Muscle of back (tissue), 11 donors: ENCODE measurements around the gene FOXN3. TPM values are rescaled to one million over a fixed set of nuclear protein-coding genes. Genes with fewer than 3 reads are reported as not detected.
A peak's percentile ranks its signal among the peaks of the same experiment; 100 is the strongest.

Experiments
- DNase-seq, 3 donors: peaks; one replicate each; pipeline versions ENCODE4 v3.0.0 to v3.0.0-alpha.2; 2013
- polyA plus RNA-seq, 10 donors: library from polyadenylated mRNA; unstranded; fragments of 120-200 nt; gene quantifications; one replicate each; pipeline ENCODE4 v1.2.1, GENCODE V29; 2013; ENCODE audit not compliant: insufficient read length in 10 of 10

The FOXN3 gene
- polyA plus RNA-seq, 10 donors = 58.4 to 84.8 (median 68.2) TPM

GRCh38 chr14:89284333-89285058, 132.5 kb downstream of the FOXN3 start:
- no peak for DNase-seq

GRCh38 chr14:89283327-89284060, 133.5 kb downstream of the FOXN3 start:
- no peak for DNase-seq

DNA sequence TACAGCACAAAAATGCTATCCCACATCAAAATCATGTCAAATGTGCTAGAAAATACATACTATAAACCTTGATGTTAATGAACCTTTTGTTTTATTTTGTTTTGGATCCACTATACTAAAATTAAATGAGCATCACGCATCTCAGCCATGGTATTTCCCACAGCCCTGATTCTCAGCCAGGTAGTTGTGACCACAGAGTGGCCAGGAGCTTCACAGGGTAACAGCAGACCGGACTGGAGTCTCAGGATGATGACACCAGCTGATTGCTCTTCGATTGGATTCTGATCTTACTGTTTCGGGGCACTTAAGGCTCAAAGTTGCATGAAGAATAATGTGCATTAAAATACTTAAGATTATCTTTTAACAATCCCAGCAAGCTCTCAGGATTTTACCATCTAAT, 134.8 kb downstream of the FOXN3 start:
- no peak for DNase-seq

- DNase-seq = no peak
Observed at GRCh38 chr14:89280600-89280999, 136.4 kb downstream of the FOXN3 start.

DNA sequence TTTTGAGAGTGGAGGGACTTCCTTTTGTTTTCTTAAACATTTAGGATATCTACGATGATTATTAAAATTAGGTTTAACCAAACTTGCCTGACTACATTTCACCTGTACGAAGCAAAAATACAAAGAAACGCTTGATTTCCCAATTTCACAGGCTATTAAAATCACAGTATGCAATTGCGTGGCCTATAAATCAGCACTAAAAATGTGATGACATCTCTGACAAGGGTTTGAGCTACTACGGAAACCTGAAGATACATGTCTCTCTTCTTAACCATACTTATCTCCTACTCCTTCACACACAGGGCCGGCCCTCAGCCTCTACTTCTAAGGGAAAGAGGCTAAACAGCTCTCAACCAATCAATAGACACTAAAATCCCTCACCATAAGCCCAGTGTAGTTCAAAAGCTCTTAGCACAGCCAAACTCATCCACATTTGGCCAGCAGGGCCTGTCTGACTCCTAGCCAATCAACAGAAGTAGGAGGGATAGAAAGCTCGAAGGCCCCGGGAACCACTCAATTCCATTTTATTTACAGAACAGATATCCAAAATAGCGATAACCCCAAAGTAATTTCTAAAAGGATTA, 137.3 kb downstream of the FOXN3 start:
- no peak for DNase-seq

GRCh38 chr14:89277203-89277602, 139.8 kb downstream of the FOXN3 start:
- DNase-seq = no peak

DNA sequence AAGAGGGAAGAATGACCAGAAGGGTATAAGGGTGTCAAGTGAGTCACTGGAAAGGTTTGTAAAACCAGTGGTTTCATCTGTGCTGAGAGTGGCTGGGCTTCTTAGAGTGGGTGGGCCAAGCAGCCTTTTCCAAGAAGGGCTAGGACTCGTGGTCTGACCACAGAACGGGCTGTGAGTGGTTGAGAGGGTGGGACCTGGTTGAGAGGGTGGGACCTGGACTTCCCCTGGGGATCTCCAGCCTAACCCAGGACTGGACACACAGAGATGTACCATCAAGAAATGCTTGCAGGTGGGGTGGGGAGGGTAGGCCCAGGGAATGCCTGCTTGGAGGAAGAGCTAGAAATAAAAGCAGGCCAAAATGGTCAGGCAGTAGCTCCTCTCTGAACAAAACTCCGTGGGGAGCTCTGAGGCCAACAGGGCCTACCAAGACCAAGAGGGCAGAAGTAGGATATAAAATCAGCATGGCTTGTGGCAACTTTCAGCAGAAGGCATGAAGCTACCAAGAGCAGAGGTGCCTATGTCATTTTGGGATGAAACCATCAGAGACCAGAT, 140.5 kb downstream of the FOXN3 start:
- DNase-seq = no peak

- no peak for DNase-seq
Observed at GRCh38 chr14:89270439-89271227, 146.4 kb downstream of the FOXN3 start.

DNA sequence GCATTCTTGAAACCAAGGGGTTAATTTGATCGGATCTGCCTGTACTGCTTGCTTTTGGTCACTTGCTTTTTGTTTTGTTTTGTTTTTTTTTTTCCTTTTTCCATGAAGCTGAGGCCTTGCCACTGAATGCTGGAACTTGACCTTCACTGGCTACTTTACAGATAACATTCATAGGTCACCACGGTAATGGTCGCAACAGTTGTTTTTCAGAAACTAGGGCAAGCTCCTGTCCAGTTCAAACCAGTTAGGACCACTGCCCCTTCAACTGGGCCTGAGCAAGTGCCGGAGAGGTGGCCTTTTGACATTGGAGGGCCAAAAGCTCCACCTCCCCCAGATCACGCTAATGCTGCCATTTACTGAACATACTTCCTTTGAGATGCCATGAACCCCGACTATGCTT, 147.6 kb downstream of the FOXN3 start:
- no peak for DNase-seq

DNA sequence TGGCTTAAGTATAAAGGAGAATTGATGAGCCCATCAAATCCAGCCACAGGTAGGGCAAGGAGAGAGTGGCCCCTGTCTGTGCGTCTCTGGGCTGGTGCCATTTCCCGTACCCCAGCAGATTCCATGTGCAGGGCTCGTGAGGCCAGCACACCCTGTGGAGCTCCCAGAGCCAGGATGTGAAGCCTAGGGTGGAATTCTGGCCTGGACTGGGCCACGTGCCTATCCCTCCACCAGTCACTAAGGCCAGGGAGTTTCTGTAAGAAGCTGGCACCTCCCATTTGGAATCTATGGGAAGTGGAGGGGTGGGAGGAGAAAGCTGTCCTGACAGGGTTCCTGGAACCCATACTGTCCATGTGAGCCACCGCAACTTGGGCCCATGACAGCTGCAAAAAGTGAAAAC, 148.5 kb downstream of the FOXN3 start:
- DNase-seq = no peak

DNA sequence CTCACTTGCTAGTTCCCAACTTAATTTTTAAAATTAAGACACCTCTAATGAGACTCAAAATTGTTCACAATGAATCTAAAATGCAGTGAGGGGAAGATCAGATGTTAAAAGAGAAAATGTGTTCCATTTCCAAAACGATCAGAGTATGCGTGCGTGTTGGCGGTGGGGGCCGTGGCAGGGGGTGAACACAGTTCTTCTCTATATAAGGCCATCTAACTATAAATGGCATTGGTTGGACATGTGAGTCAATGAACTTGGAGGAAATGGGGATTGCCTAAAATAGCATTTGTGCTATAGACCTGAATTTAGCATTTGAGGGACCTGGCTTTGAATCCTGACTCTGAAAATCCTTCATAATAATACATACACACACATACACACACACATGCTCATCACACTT, 149.4 kb downstream of the FOXN3 start:
- no peak for DNase-seq

DNA sequence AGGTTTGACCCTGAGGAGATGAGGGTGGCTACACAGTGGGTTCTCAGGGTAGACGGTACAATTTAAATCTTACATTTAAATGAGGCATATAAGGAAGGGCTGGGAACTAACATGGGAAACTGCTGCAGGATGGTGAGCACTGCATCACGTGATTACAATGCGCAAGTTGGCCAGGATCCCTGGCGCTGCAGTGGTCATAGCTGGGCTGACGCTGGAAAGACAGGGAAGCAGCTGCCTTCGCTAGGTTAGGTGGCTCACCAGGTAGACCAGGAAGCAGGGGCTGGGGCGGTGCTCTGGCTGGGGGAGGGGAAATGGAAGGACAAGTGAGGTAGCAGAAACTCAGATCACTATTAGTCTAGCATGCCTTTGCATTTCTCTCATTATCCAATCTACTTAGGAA, 149.9 kb downstream of the FOXN3 start:
- no peak for DNase-seq

DNA sequence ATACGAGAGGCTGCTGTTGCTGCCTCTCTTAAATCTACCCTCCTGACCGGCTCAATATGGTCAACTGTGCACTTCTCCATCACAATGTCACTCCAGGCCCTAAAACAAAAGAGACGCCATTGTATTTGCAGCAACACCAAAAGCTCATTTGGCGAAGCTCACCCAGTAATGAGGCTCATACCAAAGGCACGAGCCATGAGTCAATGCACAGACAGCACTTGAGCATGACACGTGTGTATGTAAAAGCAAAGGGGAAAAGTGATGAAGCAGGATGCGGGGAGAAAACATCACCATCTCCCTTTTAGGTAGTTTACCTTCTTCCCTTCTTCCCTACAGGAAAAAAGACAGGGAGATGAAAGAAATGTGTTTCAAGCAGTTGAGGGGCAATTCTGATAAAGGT, 150.3 kb downstream of the FOXN3 start:
- peak in 1 of 3 donors; percentile 23 for DNase-seq

DNA sequence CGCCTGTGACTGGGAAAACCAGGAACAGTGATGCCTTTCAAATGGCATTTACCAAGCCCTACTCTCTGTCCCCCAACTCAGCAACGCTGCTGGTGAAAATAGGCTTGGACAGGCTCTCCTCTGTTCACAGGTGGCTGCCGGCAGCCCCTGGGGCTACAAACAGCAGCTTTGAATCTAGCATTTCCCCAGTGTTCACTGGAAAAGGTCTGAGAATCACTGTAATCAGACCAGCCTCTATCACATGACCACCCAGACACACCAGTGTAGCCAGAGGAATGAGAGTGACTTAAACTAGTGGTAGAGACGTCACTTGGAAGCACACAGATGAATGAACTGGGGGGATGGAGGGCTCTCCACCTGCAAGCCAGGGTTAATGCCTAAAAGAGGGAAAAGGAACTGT, 151.8 kb downstream of the FOXN3 start:
- no peak for DNase-seq

DNA sequence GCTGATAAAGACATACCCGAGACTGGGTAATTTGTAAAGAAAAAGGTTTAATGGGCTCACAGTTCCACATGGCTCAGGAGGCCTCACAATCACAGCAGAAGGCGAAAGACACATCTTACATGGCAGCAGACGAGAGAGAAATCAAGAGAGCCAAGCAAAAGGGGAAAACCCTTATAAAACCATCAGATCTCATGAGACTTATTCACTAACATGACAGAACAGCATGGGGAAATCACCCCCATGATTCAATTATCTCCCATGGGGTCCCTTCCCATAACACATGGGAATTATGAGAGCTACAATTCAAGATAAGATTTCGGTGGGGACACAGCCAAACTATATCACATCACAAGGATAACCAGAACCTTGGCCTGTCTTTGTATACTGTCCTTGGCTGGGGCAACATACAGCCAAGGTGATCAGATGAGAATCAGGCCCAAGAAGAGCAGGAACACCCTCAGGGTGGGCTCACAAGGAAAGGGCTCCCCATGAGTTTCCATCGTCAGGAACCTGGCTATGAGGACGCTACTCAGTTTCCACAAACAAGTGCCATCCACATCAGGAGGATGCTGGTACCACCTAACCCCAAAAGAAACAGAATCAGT, 152.7 kb downstream of the FOXN3 start:
- no peak for DNase-seq

GRCh38 chr14:89262041-89262440, 155.0 kb downstream of the FOXN3 start:
- no peak for DNase-seq

GRCh38 chr14:89260898-89261297, 156.1 kb downstream of the FOXN3 start:
- no peak for DNase-seq

- DNase-seq = no peak
Observed at GRCh38 chr14:89259951-89260609, 157.0 kb downstream of the FOXN3 start.

DNA sequence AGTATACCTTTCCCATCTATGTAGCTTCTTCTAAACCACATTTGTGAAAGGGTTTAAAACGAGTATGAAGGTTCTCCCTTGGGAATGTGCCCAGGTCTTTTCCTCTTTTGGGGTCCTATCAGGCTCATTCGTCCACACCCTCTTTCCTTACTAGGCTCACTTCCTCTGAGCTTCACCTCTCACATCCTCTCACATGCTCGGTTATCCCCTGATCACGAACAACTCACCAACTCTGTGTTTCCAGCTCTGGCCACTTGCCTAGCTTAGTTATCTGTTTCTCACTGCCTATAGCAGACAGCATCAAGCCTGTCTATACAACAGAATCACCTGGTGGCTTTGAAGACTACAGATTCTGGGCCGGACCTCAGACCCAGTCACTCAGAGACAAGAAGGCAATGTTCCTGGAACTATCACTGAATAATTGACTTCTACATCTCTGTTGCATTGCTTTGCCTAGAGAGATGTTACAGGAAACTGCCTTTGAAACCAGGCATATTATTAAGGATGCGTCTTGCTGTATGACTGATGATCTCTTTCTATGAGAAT, 158.2 kb downstream of the FOXN3 start:
- no peak for DNase-seq

DNA sequence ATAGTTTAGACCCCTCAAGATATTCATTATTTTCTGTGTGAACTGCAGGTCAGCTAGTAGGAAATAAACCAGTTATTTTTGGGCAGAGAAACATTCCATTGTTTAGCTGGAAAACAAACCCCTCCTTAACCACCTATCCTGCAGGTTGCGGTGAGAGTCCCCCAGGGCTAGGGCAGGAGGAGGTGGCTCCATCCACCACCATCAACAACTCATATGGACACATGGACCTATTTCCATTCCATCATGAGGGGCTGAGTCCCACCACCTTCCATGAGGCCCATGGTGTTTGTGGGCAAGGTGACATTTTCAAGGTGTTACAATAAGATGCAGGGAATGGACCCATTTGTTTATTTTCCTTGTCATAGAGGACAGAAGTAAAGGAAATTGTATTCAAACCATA, 160.1 kb downstream of the FOXN3 start:
- no peak for DNase-seq

DNA sequence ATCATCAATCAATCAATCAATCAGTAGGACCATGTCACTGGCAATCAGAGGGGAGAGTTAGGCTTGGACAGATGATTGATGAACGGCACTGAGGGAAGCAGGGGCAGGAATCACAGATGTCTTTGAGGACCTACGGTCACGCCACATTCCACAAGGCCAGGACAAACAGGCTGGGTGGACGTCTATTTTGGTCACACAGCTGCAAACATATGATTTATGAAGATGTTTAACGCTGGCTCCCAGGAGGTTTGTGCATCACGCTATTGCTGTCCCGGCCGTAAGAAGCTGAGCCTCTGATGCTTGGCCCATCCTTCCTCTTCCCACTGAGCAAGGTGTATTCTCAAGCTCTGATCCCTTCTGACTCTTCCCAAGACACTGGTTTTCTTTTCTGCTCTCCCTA, 160.8 kb downstream of the FOXN3 start:
- peak; percentile 45 to 71 (median 46) for DNase-seq
